HL-60/S4 treated with retinoic acid at 250 ng/mL for 4 days and 3 days (cell line): ENCODE results near the gene PAQR9.

ENCODE experiments used
- in situ Hi-C: fragments of 300-500 bp; cut with MboI; formaldehyde crosslinking; loops from 2 replicates; pipeline ENCODE4 v1.7.0; 2022; ENCODE audit warnings: low sequenced_read_pairs

PAQR9 gene, protein sequence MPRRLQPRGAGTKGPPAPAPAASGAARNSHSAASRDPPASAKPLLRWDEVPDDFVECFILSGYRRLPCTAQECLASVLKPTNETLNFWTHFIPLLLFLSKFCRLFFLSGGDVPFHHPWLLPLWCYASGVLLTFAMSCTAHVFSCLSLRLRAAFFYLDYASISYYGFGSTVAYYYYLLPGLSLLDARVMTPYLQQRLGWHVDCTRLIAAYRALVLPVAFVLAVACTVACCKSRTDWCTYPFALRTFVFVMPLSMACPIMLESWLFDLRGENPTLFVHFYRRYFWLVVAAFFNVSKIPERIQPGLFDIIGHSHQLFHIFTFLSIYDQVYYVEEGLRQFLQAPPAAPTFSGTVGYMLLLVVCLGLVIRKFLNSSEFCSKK

DNA sequence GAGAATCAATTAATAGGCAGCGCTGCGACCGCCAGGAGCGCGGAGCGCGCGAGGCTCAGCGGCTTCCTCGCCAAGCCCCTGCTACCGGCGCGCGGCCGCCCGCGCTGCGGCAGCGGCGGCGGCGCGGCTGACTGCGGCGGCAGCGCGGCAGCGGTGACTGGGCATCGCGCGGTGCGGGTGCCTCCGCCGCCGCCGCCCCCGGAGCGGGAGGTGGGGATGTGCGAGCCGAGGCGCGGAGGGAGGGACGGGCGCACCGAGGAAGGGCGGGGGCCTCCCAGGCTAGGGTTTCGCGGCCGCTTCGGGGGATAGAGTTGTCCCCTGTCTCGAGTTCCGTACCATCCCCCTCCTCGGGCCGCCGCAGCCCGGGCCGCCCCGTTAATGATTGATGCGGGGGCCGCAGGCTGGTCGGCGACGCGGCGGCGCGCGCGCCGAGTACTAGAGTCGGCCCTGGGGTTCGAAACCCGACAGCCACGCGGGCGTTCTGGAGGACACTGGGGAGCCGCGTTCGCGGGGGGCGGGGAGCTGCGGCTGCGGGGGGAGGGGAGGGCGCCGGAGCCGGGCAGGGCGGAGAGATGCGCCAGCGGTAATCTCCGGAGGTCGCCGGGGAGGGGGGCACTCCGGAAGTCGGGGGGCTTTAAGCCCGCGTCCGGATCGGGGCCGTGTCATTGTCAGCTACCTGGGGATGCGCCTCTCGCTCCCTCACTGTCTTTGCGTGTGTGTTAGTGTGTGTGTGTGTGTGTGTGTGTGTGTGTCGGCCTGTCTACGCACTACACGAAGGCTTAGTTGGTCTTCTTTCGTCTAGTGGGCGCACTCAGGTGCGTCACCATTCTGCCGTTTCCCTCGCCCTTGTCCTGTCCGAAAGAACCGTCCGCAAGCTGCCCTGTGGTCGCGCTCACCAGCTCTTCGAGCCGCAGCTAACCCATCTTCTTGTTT, at the start of gene PAQR9:
Gene PAQR9, minus strand, starts transcription at position 159 of the 933 bp plus-strand sequence. CDS start 338 bp downstream, outside the sequence.
- in situ Hi-C loops = no loop called here

DNA sequence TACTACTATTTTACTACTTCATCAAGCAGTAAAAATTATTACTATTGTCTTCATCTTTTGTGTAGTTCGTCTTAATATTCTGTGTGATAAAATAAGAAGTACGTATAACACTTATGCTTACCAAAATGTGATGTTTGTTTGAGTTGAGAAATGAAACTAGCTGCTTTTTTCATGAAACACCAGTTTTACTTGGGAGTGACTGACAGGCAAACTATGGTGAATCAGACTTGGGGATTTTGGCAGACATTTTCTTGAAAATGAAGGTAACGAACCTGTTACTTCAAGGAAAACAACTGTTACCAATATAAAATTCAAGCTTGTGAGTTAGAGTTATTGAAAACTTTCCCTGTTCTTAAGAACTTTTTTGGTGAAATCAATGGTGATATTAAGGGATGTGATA, 48.2 kb upstream of the PAQR9 start:
- in situ Hi-C loops = no loop called here

DNA sequence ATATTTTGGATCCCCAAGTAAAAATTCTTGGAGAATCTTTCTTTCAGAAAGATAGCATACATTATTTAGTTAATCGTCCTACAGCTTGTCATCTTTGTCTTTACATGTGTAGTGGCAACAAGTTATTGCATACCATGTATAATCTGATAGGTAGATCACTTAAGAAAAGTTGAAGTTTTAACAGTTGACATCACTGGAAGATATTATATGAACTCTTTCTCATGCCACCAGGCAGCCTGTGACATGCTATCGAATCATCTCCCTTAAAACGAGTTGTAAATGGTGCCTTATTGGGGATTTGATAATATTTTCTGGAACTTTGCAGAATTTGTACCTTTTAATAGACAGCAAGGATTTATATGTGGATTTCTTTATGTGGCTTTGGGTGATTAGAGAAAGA, 46.5 kb upstream of the PAQR9 start:
- in situ Hi-C loops = no loop called here

DNA sequence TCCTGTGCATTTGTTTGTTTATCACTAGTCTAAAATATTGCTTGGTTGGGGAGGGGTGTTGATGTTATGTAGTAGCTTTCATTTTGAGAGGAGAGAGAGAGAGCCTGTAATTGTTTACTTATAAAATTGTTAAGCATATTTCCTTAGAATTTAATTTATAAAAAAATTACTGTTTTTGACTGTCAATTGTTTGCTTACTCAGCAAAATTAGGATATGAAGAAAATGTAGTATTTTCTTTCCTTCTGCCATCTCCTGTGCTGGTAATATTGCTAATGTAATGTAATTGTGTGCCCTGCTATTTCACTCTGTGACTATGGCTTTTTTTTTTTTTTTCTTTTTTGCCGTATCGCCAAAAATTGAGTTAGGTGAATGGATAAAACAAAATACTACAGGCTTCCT, 41.3 kb upstream of the PAQR9 start:
- in situ Hi-C loops = no loop called here

DNA sequence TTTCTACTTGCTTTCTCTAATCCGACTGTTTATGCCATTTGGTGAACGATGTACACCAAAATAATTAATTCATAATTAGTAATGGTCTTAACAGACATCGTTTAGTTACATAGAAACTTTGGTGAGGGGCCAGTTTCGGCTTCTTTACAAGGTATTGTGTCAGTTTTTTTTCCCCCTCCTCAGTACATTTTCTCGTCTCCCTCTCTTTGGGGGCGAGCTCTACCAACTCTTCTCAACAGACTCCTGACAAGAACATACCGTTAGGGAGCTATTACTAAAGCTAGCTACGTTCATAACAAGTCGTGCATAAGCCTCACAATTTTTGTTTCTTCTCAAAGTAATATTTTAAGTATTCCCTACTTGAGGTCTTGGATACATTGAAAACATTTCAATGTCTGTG, 39.3 kb upstream of the PAQR9 start:
- in situ Hi-C loops = no loop called here

DNA sequence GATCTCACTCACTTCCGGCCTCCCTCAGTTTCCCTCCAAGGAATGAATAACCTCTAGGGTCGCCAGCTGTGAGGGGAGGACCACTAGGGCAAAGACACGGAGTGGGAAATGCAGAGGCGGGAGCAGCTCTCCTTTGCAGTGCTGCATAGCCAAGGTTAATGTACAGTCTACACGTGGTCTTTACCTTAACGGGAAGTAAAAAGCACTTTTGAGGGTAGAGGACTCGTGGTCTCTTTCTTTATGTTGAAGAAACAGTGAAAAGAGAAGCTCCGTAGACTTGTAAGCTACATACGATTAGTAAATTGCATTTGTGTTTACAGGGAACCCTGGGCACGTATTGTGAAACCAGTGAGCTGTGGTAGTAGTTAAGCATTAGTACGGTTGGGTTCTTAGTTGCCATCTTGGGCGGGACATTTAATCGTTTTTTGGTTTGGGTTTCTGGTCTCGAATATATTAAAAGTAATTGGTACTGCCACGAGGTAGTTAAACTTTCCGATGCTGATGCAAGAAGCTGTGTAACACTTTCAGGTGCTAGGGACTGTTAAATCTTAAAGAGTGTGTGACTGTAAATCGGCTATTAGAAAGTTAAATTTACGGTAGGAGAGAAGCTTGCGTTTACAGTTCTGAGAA, 38.7 kb upstream of the PAQR9 start:
- in situ Hi-C loops = no loop called here

DNA sequence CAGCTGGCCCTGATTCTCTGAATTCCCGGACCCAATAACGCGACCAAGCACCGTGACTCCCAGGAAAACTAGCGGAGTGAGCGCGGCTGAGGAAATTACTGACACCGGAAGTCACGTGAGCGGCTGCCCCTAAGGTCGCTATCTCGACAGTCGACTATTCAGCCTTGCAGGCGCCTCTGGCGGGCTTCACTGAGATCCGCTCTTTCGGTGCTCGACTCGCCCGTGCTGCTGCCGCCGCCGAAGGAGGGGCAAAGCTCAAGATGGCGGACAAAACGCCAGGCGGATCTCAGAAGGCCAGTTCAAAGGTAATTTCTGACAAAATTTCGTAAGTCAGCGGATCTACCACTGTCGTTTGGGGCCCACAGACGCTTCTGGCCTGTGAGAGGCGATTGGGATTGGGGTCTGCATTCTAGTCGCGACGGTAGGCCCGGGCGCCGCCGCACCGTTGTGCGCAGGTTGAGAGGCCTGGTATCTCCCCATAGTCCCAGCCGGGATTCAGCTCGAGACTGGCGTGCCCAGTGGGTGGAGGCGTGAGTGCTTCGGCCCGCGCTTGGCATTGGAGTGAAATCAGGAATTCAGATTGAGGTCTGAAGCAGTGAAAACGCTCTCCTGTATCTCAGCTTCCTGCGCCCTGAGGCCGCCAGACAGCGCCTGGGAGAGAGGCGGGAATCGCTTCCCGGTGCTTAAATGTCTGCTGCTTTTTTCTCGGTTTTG, 38.1 kb upstream of the PAQR9 start, which contains the start of gene U2SURP:
Gene U2SURP, plus strand, starts transcription at position 202 of the 714 bp plus-strand sequence. Its CDS starts 59 bp downstream, at position 261.
- in situ Hi-C loops = no loop called here

DNA sequence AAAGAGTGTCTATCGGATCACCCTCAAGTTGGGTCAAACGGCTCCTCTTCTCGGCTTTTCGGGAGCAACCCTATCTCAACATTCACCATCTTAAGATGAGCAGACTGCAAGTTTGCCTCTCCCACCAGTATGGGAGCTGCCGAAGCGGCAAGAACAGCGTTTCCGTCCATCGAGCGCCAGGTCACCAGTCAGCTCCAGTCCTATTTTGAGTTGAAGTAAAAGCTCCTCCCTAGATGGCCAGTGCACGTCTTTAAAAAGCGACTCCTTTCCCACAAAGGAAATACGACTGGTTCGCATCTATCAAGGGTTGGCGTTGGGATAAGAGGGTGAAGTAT, 37.5 kb upstream of the PAQR9 start:
- in situ Hi-C loops = no loop called here

DNA sequence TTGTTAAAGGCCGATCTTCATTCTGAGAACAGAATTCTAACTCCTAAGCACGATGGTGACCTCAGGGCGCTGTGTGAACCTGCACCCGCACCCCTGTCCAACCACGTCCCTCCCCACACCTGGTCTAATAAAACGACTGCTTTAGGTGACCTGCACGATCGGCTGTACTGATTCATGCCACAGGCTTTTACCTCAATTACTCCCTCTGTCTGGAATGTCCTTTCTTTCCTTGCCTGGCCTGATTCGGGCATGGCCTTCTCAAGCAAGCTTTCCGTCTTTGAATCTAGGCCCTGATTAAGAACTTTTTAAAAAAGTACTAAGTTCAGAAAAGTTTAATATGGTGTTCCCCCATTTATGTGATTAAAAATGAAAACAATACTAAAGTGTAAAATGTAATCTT, 37.1 kb upstream of the PAQR9 start:
- in situ Hi-C loops = no loop called here

DNA sequence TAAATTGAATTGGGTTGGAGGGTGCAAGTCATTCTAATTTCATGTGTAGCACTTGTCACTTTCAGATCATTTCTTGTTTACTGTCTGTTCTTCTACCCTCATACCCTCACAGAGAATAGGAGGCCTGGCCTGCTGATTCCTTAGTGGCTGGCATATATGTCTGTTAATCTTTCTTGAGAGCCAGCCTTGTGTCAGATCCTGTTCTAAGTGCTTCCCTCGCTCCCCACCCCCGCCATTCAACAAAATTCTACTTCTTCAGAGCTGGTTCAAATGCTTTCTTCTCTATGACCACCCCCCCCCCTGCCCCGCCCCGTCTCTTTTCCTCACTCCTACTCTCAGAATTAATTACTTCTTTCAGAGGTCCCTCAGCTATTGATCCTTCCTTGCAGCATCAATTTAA, 36.4 kb upstream of the PAQR9 start:
- in situ Hi-C loops = loop anchor here (10.0 kb wide), 1 partner anchor 405 kb away; the partner anchor contains the start of gene PLS1

DNA sequence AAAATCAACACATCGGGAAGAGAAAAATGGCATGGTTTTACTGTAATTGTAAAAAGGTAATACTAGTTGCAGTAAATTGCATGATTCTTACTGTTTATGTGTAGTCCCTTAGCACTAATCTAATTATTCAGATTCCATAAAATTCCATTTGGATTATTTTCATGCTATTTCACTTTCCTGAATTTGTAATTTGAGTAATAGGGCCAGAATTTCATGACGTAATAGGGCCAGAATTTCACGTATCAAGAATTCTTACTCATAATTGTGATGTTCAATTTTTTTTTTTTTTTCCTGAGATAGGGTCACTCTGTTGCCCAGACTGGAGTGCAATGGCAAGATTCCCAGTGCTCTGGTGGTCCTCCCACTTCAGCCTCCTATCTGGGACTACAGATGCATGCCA, 35.0 kb upstream of the PAQR9 start:
- in situ Hi-C loops = loop anchor here (10.0 kb wide), 1 partner anchor 404 kb away; the partner anchor contains the start of gene PLS1

DNA sequence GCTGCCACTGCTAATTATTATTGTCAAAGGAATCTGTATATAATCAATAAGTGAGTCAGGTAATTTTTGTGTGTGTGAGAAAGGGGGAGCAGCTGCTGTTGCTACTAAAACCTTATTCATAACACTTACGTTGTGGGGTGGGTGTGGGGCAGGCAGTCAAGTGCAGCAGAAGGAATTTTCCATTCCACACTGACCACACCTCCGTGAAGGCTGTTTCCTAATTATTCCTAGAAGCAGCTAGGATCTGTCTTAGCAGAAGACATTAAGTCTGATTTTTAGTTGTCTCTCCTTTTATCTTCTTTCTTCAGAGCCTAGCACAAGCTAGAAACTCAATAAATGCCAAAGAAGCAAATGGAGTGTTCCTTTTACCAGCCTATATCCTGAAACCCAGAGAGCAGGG, 33.9 kb upstream of the PAQR9 start:
- in situ Hi-C loops = loop anchor here (10.0 kb wide), 1 partner anchor 403 kb away; the partner anchor contains the start of gene PLS1

DNA sequence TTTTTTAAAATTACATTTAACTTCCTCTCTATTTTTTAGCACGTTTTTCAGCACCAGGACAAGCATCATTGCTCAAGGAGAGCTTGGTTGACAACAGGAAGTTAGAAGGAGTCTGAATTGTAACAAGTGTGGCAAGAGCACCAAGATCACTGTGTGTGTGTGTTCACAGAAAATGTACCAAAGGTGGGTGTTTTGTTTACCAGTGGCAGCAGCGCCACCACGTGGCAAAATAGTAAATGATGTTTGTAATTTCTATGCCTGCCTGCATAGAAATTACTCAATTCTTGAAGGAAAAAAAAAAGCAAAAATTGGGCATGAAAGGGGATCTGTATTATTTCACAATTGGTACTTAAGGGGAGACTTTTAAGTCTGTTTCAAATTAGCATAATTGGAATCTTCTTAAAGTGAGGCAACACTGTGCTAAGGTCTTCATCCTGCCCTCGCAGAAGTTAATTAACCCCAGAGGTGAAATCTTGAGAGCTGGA, 30.5 kb upstream of the PAQR9 start:
- in situ Hi-C loops = loop anchor here (10.0 kb wide), 1 partner anchor 399 kb away; the partner anchor contains the start of gene PLS1

DNA sequence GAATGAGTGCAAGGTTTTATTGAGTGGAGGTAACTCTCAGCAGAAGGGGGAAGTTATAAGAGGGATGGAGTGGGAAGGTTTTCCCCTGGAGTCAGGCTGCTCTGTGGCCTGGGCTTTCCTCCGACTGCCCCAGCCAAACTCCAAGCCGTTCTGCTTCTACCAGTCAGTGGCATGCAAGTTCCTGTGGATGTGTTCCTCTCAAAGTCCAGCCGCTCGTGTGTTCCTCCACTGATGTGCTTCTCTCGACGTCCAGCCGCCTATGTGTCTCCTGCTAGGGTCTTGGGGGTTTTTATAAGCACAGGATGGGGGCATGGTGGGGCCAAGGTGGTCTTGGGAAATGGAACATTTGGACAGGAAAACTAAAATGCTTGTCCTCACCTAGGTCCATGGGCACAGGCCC, 28.8 kb upstream of the PAQR9 start:
- in situ Hi-C loops = loop anchor here (10.0 kb wide), 1 partner anchor 398 kb away; the partner anchor contains the start of gene PLS1

DNA sequence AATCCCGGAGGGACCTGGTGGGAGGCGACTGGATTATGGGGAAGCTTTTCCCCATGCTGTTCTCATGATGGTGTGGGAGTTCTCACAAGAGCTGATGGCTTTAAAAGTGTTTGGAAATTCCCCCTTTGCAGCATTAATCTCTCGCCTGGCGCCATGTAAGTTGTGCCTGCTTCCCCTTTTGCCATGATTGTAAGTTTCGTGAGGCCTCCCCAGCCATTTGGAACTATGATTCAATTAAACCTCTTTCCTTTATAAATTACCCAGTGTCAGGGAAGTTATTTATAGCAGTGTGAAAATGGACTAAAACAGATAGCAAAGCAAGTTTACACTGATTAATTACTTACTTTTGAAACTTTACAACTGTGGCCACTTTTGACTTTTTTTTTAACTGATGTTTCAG, 27.2 kb upstream of the PAQR9 start:
- in situ Hi-C loops = loop anchor here (10.0 kb wide), 1 partner anchor 396 kb away; the partner anchor contains the start of gene PLS1

DNA sequence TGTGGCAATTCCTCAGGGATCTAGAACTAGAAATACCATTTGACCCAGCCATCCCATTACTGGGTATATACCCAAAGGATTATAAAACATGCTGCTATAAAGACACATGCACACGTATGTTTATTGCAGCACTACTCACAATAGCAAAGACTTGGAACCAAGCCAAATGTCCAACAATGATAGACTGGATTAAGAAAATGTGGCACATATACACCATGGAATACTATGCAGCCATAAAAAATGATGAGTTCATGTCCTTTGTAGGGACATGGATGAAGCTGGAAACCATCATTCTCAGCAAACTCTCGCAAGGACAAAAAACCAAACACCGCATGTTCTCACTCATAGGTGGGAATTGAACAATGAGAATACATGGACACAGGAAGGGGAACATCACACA, 25.4 kb upstream of the PAQR9 start:
- in situ Hi-C loops = loop anchor here (10.0 kb wide), 1 partner anchor 164 kb away; no protein-coding TSS in a partner anchor

DNA sequence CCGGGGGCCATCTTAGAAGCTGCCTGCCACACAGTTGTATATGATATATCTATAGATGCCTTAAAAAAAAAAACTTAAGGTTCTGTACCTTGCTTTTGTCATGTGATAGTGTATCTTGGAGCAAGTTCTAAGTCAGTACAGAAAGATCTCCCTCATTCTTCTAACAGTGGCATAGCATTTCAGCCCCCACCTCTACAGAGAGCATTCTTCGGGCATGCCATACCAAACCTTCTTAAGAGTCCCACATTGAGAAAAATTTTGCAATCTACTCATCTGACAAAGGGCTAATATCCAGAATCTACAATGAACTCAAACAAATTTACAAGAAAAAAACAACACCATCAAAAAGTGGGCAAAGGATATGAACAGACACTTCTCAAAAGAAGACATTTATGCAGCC, 24.7 kb upstream of the PAQR9 start:
- in situ Hi-C loops = loop anchor here (10.0 kb wide), 1 partner anchor 163 kb away; no protein-coding TSS in a partner anchor

DNA sequence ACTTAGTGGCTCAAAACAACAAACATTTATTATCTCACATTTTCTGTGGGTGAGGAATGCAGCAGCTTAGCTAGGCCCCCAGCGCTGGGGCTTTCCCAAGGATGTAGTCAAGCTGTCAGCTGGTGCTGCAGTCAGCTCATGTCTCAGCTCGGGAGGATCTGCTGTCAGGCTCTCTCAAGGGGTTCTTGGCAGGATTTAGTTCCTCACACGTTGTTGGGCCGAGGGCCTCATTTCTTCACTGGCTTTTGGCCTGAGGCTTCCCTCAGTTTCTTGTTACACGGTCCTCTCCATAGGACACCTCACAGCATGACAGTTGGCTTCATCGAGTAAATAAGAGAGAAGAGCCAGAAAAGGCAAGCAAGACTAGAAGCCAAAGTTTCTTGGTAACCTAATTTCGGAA, 24.2 kb upstream of the PAQR9 start:
- in situ Hi-C loops = loop anchor here (10.0 kb wide), 1 partner anchor 163 kb away; no protein-coding TSS in a partner anchor

DNA sequence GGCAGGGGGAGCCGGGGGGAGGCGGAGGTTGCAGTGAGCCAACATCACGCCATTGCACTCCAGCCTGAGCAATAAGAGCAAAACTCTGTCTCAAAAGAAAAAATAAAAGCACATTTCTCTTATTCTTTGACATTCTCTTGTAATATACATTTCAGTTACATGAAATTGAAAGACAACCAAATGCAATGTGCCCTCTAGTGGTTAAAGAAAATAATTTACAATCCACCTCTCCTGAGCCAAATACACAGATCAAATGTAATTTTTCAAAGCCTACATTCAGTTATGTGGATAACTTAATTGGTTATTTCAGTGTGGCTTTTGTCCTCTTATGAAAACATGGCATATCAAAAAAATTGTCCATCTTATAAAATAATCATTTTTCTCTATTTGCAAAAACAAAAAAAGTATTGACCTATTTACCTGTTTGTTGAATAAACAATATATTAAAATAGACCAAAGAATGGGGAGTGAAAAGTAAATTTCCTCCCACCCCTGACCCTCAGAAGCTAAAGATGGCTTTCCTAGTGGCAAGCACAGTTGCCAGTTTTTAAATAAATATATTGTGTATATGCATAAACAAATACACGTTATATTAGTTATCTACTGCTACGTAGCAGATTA, 23.7 kb upstream of the PAQR9 start:
- in situ Hi-C loops = loop anchor here (10.0 kb wide), 1 partner anchor 162 kb away; no protein-coding TSS in a partner anchor
